Measurements from ENCODE around the gene NMT1. TPM values are rescaled to one million over a fixed set of nuclear protein-coding genes. Genes with fewer than 3 reads are reported as not detected.
A peak's percentile ranks its signal among the peaks of the same experiment; 100 is the strongest.

Gene NMT1
- total RNA-seq, 1 experiment from 2014 or later = 152 TPM

GRCh38 chr17:45081047-45081703, 20.1 kb downstream of the NMT1 start:
- TF ChIP-seq OVOL2 (CRISPR knock-in tag; IDR thresholded peaks at IDR 0.05; ENCODE audit: borderline replicate concordance) (no peak), TEAD4 (CRISPR knock-in tag; IDR thresholded peaks at IDR 0.05) (no peak), NR3C1 (CRISPR knock-in tag; conservative IDR thresholded peaks at IDR 0.05; ENCODE audit: low read depth) (no peak), SP1 (CRISPR knock-in tag; conservative IDR thresholded peaks at IDR 0.05) (no peak), ZNF121 (CRISPR knock-in tag; IDR thresholded peaks at IDR 0.05) (no peak), FOXP1 (CRISPR knock-in tag; IDR thresholded peaks at IDR 0.05; ENCODE audit: borderline replicate concordance) (no peak), ZNF317 (CRISPR knock-in tag; IDR thresholded peaks at IDR 0.05; ENCODE audit: borderline replicate concordance, low read depth) (no peak), AFF4 (CRISPR knock-in tag; IDR thresholded peaks at IDR 0.05; ENCODE audit: borderline replicate concordance) (no peak)
- no peaks in the 10 kb centered on the region for H3K27me3 Mint-ChIP-seq (ENCODE audit: low read depth)
- H3K9me3 Mint-ChIP-seq = no peaks in the 10 kb centered on the region
- 0 out of 2 replicates have a peak, but pooled peaks cover 3% of the 10 kb centered on the region for H3K4me1 Mint-ChIP-seq
- no peak for DNase-seq (ENCODE audit: low spot score)
- CTCF ChIA-PET = interaction anchor here (0.7 to 1.7 kb wide), 2 partner anchors 37 to 54 kb away, joined by 3 to 5 read pairs; partner anchors contain the start of gene ACBD4
- H3K4me3 Mint-ChIP-seq = no peak overlapping the region
- H3K36me3 Mint-ChIP-seq = peaks cover 45% of the 10 kb centered on the region
- H3K27ac Mint-ChIP-seq = peak overlapping the region; percentile 18
- no peak for ATAC-seq
- POLR2A ChIA-PET = no interaction called here

GRCh38 chr17:45086391-45086790, 25.3 kb downstream of the NMT1 start:
- H3K9me3 Mint-ChIP-seq = no peaks in the 10 kb centered on the region
- no peak for DNase-seq (ENCODE audit: low spot score)
- no peaks in the 10 kb centered on the region for H3K27me3 Mint-ChIP-seq (ENCODE audit: low read depth)
- ATAC-seq = no peak
- ChIA-PET CTCF (interaction anchor here (1.0 to 1.5 kb wide), 2 partner anchors 13 to 49 kb away, joined by 3 to 10 read pairs; partner anchors contain the start of gene ACBD4), POLR2A (no interaction called here)
- H3K27ac Mint-ChIP-seq = no peak overlapping the region
- TF ChIP-seq ATF6 (CRISPR knock-in tag; IDR thresholded peaks at IDR 0.05) (no peak), NR3C1 (CRISPR knock-in tag; conservative IDR thresholded peaks at IDR 0.05; ENCODE audit: low read depth) (no peak), TEAD1 (CRISPR knock-in tag; IDR thresholded peaks at IDR 0.05) (no peak), GABPB1 (CRISPR knock-in tag; IDR thresholded peaks at IDR 0.05) (no peak), ZNF671 (CRISPR knock-in tag; IDR thresholded peaks at IDR 0.05) (no peak), ZNF423 (CRISPR knock-in tag; IDR thresholded peaks at IDR 0.05) (no peak), TP53 (CRISPR knock-in tag; IDR thresholded peaks at IDR 0.05) (no peak), ERG (CRISPR knock-in tag; IDR thresholded peaks at IDR 0.05) (no peak), ZNF219 (CRISPR knock-in tag; IDR thresholded peaks at IDR 0.05; ENCODE audit: borderline replicate concordance) (no peak), SOX15 (CRISPR knock-in tag; IDR thresholded peaks at IDR 0.05) (no peak)
- TF ChIP-seq, protein P1, sequence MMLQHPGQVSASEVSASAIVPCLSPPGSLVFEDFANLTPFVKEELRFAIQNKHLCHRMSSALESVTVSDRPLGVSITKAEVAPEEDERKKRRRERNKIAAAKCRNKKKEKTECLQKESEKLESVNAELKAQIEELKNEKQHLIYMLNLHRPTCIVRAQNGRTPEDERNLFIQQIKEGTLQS (CRISPR knock-in tag; conservative IDR thresholded peaks at IDR 0.05) = no peak
- TF ChIP-seq, protein P2, sequence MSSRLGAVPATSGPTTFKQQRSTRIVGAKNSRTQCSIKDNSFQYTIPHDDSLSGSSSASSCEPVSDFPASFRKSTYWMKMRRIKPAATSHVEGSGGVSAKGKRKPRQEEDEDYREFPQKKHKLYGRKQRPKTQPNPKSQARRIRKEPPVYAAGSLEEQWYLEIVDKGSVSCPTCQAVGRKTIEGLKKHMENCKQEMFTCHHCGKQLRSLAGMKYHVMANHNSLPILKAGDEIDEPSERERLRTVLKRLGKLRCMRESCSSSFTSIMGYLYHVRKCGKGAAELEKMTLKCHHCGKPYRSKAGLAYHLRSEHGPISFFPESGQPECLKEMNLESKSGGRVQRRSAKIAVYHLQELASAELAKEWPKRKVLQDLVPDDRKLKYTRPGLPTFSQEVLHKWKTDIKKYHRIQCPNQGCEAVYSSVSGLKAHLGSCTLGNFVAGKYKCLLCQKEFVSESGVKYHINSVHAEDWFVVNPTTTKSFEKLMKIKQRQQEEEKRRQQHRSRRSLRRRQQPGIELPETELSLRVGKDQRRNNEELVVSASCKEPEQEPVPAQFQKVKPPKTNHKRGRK (CRISPR knock-in tag; IDR thresholded peaks at IDR 0.05; ENCODE audit: borderline replicate concordance) = no peak
- TF ChIP-seq, protein P3, sequence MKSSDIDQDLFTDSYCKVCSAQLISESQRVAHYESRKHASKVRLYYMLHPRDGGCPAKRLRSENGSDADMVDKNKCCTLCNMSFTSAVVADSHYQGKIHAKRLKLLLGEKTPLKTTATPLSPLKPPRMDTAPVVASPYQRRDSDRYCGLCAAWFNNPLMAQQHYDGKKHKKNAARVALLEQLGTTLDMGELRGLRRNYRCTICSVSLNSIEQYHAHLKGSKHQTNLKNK (CRISPR knock-in tag; IDR thresholded peaks at IDR 0.05) = no peak
- TF ChIP-seq, protein P4, sequence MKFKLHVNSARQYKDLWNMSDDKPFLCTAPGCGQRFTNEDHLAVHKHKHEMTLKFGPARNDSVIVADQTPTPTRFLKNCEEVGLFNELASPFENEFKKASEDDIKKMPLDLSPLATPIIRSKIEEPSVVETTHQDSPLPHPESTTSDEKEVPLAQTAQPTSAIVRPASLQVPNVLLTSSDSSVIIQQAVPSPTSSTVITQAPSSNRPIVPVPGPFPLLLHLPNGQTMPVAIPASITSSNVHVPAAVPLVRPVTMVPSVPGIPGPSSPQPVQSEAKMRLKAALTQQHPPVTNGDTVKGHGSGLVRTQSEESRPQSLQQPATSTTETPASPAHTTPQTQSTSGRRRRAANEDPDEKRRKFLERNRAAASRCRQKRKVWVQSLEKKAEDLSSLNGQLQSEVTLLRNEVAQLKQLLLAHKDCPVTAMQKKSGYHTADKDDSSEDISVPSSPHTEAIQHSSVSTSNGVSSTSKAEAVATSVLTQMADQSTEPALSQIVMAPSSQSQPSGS (CRISPR knock-in tag; IDR thresholded peaks at IDR 0.05; ENCODE audit: borderline replicate concordance, low read depth) = no peak
- no peak overlapping the region for H3K4me3 Mint-ChIP-seq
- peaks cover 65% of the 10 kb centered on the region for H3K36me3 Mint-ChIP-seq
- H3K4me1 Mint-ChIP-seq = peaks cover 7% of the 10 kb centered on the region
